Sigmoid colon (tissue), 7 donors: Measurements from ENCODE around the gene SLC9A9. TPM values are rescaled to one million over a fixed set of nuclear protein-coding genes. Genes with fewer than 3 reads are reported as not detected.

Experiments
- DNase-seq: peaks from one replicate; pipeline ENCODE4 v3.0.0-alpha.2; 2019
- H3K27ac ChIP-seq, 4 donors: fragments of 200-600 bp; sonication (generic); one replicate each; pipeline ENCODE4 v1.5.1; 2016 to 2019; ENCODE audit warnings: mild to moderate bottlenecking in 1 of 4
- H3K27me3 ChIP-seq, 3 donors: fragments of 200-600 bp; sonication (generic); one replicate each; pipeline ENCODE4 v1.5.1; 2019; ENCODE audit warnings: mild to moderate bottlenecking in 1 of 3
- H3K36me3 ChIP-seq, 4 donors: fragments of 200-600 bp; sonication (generic); one replicate each; pipeline ENCODE4 v1.5.1; 2016 to 2019
- H3K4me1 ChIP-seq, 4 donors: fragments of 200-600 bp; sonication (generic); one replicate each; pipeline ENCODE4 v1.5.1; 2017 to 2019
- H3K4me3 ChIP-seq, 4 donors: fragments of 200-600 bp; sonication (generic); one replicate each; pipeline ENCODE4 v1.5.1; 2017 to 2019; ENCODE audit warnings: mild to moderate bottlenecking in 2 of 4, moderate library complexity in 1 of 4
- H3K9me3 ChIP-seq, 4 donors: fragments of 200-600 bp in 3 of 4; sonication (generic) in 3 of 4; one replicate each; pipeline versions ENCODE4 v1.5.1 to v1.6.1; 2013 to 2019
- EP300 ChIP-seq, 4 donors: sonication (generic); formaldehyde crosslinking; IDR thresholded peaks; one replicate each; pipeline ENCODE4 v1.6.1; 2017; ENCODE audit warnings: antibody characterized with exemption in 4 of 4
- POLR2A ChIP-seq, 2 donors: fragments of 450-650 bp; IDR thresholded peaks; one replicate each; pipeline ENCODE4 v1.6.1; 2016; ENCODE audit warnings: antibody characterized with exemption in 2 of 2, mild to moderate bottlenecking in 2 of 2, moderate library complexity in 2 of 2
- POLR2AphosphoS5 ChIP-seq, 4 donors: sonication (generic); formaldehyde crosslinking; IDR thresholded peaks; one replicate each; pipeline ENCODE4 v1.6.1; 2017; ENCODE audit warnings: antibody characterized with exemption in 4 of 4
- WGBS, 2 donors: extraction: QIAGEN DNeasy Blood & Tissue Kit; methylation state at CpG; one replicate each; pipeline ENCODE4 v1.1.7; 2013; 5-methylcytosine and 5-hydroxymethylcytosine counted together
- intact Hi-C: fragments of 100-400 bp; cut with DNase I; formaldehyde crosslinking; loops from one replicate; pipeline ENCODE4 v1.15.1; 2023
- polyA plus RNA-seq, 3 donors: library from polyadenylated mRNA; stranded (reverse); fragments of 200-250 nt; gene quantifications; one replicate each; pipeline ENCODE4 v1.2.3, GENCODE V29; 2013
- total RNA-seq, 4 donors: library from RNA; depleted of rRNA; stranded (reverse); fragments of >200 nt; gene quantifications; one replicate each; pipeline ENCODE4 v1.1.0, GENCODE V29; 2016
- TF ChIP-seq, protein P1 (sequence below), 4 experiments: fragments of 450-650 bp in 3 of 4; fragments of 200-600 bp in 1 of 4; IDR thresholded peaks; one replicate each; pipeline ENCODE4 v1.5.1; 2016 to 2019; ENCODE audit warnings: antibody characterized with exemption in 4 of 4, mild to moderate bottlenecking in 3 of 4, moderate library complexity in 2 of 4
- donor health status: healthy with polysubstance abuse.
- donor health status: Bipolar disorder and iron deficiency.
- donor health status: healthy.

Gene SLC9A9
- total and polyA plus RNA-seq, 7 donors, result 2.4 to 29.9 (median 18.9) TPM

DNA sequence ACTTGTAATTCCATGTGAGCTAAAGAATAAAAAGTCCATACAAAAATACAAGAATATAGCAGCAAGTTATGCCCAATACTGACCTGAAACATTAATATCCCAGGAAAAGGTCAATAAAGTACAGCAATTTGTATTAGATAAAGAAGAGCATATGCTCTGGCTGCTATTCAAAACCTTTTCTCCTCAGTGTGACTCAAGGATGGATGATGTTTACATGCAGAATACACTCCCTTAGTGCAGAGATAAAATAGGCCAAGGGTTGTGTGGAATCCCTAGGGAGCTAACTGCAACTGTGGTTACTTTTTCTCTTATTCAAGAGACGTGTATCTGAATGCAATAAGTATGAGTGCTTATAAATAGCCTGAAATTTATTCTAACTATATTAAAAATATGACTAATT lies 78.7 kb downstream of the SLC9A9 start:
- no peaks in the 10 kb centered on the region for H3K27me3 ChIP-seq
- TF ChIP-seq POLR2AphosphoS5 (IDR thresholded peaks at IDR 0.05) (no peak), POLR2A (IDR thresholded peaks at IDR 0.05) (no peak), EP300 (IDR thresholded peaks at IDR 0.05) (no peak)
- TF ChIP-seq, protein P1, sequence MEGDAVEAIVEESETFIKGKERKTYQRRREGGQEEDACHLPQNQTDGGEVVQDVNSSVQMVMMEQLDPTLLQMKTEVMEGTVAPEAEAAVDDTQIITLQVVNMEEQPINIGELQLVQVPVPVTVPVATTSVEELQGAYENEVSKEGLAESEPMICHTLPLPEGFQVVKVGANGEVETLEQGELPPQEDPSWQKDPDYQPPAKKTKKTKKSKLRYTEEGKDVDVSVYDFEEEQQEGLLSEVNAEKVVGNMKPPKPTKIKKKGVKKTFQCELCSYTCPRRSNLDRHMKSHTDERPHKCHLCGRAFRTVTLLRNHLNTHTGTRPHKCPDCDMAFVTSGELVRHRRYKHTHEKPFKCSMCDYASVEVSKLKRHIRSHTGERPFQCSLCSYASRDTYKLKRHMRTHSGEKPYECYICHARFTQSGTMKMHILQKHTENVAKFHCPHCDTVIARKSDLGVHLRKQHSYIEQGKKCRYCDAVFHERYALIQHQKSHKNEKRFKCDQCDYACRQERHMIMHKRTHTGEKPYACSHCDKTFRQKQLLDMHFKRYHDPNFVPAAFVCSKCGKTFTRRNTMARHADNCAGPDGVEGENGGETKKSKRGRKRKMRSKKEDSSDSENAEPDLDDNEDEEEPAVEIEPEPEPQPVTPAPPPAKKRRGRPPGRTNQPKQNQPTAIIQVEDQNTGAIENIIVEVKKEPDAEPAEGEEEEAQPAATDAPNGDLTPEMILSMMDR (IDR thresholded peaks at IDR 0.05), result no peak
- WGBS, 2 donors, result 30 to 51% methylated on average over 1 of the region's 1 CpG
- intact Hi-C loops, result no loop called here
- H3K4me3 ChIP-seq, result no peak overlapping the region
- no peaks in the 10 kb centered on the region for H3K9me3 ChIP-seq
- peaks cover 0 to 21% (median 18%) of the 10 kb centered on the region in 4 donors for H3K4me1 ChIP-seq
- peak overlapping the region in 2 of 4 donors; percentile 11 to 54 for H3K27ac ChIP-seq
- no peaks in the 10 kb centered on the region for H3K36me3 ChIP-seq
- no peak for DNase-seq

GRCh38 chr3:143764840-143765239 lies 83.4 kb downstream of the SLC9A9 start:
- TF ChIP-seq, protein P1 (IDR thresholded peaks at IDR 0.05), result no peak
- no peak for TF ChIP-seq EP300 (IDR thresholded peaks at IDR 0.05)
- TF ChIP-seq POLR2AphosphoS5 (IDR thresholded peaks at IDR 0.05), result no peak
- TF ChIP-seq POLR2A (IDR thresholded peaks at IDR 0.05), result no peak
- no peaks in the 10 kb centered on the region for H3K27me3 ChIP-seq
- H3K4me1 ChIP-seq, result peaks cover 0 to 10% (median 8%) of the 10 kb centered on the region in 4 donors
- no peak for DNase-seq
- no peak overlapping the region for H3K4me3 ChIP-seq
- no peaks in the 10 kb centered on the region for H3K36me3 ChIP-seq
- no peak overlapping the region for H3K27ac ChIP-seq
- intact Hi-C loops, result no loop called here
- no peaks in the 10 kb centered on the region for H3K9me3 ChIP-seq
- 93 to 98% methylated on average over 1 of the region's 1 CpG for WGBS, 2 donors

DNA sequence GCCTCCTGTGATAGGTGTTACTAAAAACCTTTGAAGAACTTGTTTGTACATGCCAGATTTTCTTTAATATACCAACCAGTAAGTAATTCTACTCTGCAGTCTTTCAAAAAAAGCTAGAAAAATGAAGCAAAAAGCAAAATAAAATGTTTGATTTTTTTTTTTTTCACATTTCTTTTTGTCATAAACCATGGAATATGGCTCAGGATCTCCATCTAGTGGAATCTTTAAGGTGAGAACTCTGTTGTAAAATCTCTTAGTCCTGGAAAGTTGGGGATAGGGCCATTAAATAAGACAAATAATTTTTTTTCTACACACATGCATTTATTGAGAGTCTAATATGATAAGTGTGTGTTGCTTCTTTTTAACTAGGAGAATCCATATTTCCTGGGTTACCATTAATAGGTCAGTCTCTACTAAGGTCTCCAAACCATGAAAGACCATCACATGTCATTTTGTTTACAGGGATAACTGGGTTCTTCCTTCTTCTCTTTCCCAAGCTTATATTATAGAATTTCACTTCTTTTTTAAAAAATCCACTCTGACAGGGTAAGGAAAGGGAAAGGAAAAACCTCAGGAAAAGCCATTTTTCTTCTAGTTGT lies 84.6 kb downstream of the SLC9A9 start:
- intact Hi-C loops, result no loop called here
- no peaks in the 10 kb centered on the region for H3K36me3 ChIP-seq
- H3K4me1 ChIP-seq, result no peaks in the 10 kb centered on the region

DNA sequence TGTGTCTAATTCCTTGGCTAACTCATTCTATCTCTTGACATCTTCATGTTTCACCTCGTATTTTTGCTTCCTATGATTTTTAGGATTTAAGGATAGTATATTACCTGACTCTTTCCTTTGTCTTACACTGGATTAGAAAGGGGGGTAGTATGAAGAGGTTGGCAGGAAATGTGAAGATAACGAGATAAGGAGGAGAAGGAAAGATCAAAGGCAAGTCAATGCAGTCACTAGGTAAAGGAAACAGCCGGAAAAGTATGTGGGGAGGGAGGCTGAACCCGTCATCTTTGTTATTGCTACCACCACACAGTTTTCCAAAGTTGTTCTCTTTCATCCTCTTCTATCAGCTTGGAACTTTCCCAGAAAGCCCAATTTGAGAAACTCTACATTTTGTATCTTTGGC lies 90.6 kb downstream of the SLC9A9 start:
- Histone ChIP-seq H3K27ac (no peak overlapping the region), H3K4me3 (no peak overlapping the region), H3K4me1 (peaks cover 0 to 20% (median 10%) of the 10 kb centered on the region in 4 donors), H3K36me3 (no peaks in the 10 kb centered on the region), H3K9me3 (no peaks in the 10 kb centered on the region), H3K27me3 (no peaks in the 10 kb centered on the region)
- TF ChIP-seq, protein P1 (IDR thresholded peaks at IDR 0.05), result no peak
- TF ChIP-seq EP300 (IDR thresholded peaks at IDR 0.05), result no peak
- no peak for TF ChIP-seq POLR2A (IDR thresholded peaks at IDR 0.05)
- TF ChIP-seq POLR2AphosphoS5 (IDR thresholded peaks at IDR 0.05), result no peak
- no peak for DNase-seq
- intact Hi-C loops, result no loop called here
- 72 to 84% methylated on average over 4 of the region's 4 CpGs for WGBS, 2 donors

More for the DNA sequence above, 84.6 kb downstream of the SLC9A9 start:
- no peak overlapping the region for H3K27ac ChIP-seq
- no peak for DNase-seq
- no peaks in the 10 kb centered on the region for H3K9me3 ChIP-seq
- H3K4me3 ChIP-seq, result no peak overlapping the region
- TF ChIP-seq EP300 (IDR thresholded peaks at IDR 0.05) (no peak), POLR2A (IDR thresholded peaks at IDR 0.05) (no peak), POLR2AphosphoS5 (IDR thresholded peaks at IDR 0.05) (no peak)
- TF ChIP-seq, protein P1 (IDR thresholded peaks at IDR 0.05), result no peak
- H3K27me3 ChIP-seq, result no peaks in the 10 kb centered on the region

GRCh38 chr3:143755978-143756377 lies 92.3 kb downstream of the SLC9A9 start:
- TF ChIP-seq POLR2A (IDR thresholded peaks at IDR 0.05) (no peak), POLR2AphosphoS5 (IDR thresholded peaks at IDR 0.05) (no peak)
- Histone ChIP-seq H3K4me3 (no peak overlapping the region), H3K36me3 (no peaks in the 10 kb centered on the region), H3K27me3 (no peaks in the 10 kb centered on the region), H3K27ac (no peak overlapping the region), H3K9me3 (no peaks in the 10 kb centered on the region), H3K4me1 (peaks cover 0 to 23% (median 12%) of the 10 kb centered on the region in 4 donors)
- WGBS, 2 donors, result 80 to 83% methylated on average over 2 of the region's 2 CpGs
- DNase-seq, result no peak
- intact Hi-C loops, result no loop called here
